Endothelial cell of umbilical vein (primary cell): ENCODE measurements around the gene C2orf42. TPM values are rescaled to one million over a fixed set of nuclear protein-coding genes. Genes with fewer than 3 reads are reported as not detected.

Source experiments
- BruUV-seq: library from RNA; stranded (reverse); fragments of 400-500 nt; replicated peaks from 2 replicates; lab custom pipeline; 2021; lab: Mats Ljungman, UMichigan
- CTCF ChIA-PET: fragments of 300-600, 350-600 bp; sonication (Branson Sonifier 250); formaldehyde crosslinking; loops from one replicate; lab custom pipeline; 2021; ENCODE audit warnings: antibody characterized with exemption, inconsistent platforms; lab: Charles Lee
- POLR2A ChIA-PET: fragments of 300-600, 350-600 bp; sonication (Branson Sonifier 250); formaldehyde crosslinking; loops from one replicate; lab custom pipeline; 2021; ENCODE audit warnings: antibody characterized with exemption, inconsistent platforms; lab: Charles Lee
- DNase-seq: peaks from one replicate; pipeline ENCODE4 v3.0.0-alpha.2; 2011; ENCODE audit warnings: low read depth, low spot score
- FAIRE-seq: peaks from 2 replicates; lab custom pipeline; 2011; peaks lifted over from hg19 to GRCh38; lab: Jason Lieb, UNC
- H2AFZ ChIP-seq: 2 replicates; pipeline ENCODE4 v1.6.0; 2012; ENCODE audit warnings: low read depth, low read length, control low read depth, inconsistent platforms
- H3K27ac ChIP-seq: 2 replicates; pipeline ENCODE4 v1.5.1; 2011; ENCODE audit warnings: low read depth, mild to moderate bottlenecking, control low read depth, low read length, moderate library complexity; ENCODE audit not compliant: insufficient read depth
- H3K27me3 ChIP-seq, 2 experiments: 2 replicates each; pipeline versions ENCODE4 v1.6.0 to v1.6.1; 2011; ENCODE audit warnings: low read length in 2 of 2, mixed read lengths in 1 of 2; ENCODE audit not compliant: control insufficient read depth in 2 of 2, insufficient read depth in 2 of 2
- H3K36me3 ChIP-seq, 2 experiments: 2 replicates in 1 of 2; 3 replicates in 1 of 2; pipeline ENCODE4 v1.5.1; 2011; ENCODE audit warnings: low read length in 2 of 2, mild to moderate bottlenecking in 1 of 2, moderate library complexity in 1 of 2; ENCODE audit not compliant: control insufficient read depth in 2 of 2, insufficient read depth in 2 of 2; ENCODE audit errors: extremely low read depth in 1 of 2
- H3K4me1 ChIP-seq: 3 replicates; pipeline ENCODE4 v1.5.1; 2011; ENCODE audit warnings: mild to moderate bottlenecking, low read length; ENCODE audit not compliant: control insufficient read depth, insufficient read depth; ENCODE audit errors: extremely low read depth
- H3K4me2 ChIP-seq: 2 replicates; pipeline ENCODE4 v1.6.1; 2011; ENCODE audit warnings: low read length, control low read depth, mixed read lengths; ENCODE audit not compliant: insufficient read depth
- H3K4me3 ChIP-seq, 3 experiments: fragments of 200-600 bp in 1 of 3; sonication (generic), shearing (Covaris generic) in 1 of 3; replicated peaks in 1 of 3; 2 replicates each; pipeline ENCODE4 v1.5.1; 2011 to 2016; ENCODE audit warnings: control low read depth in 3 of 3, low read length in 3 of 3, mild to moderate bottlenecking in 2 of 3, inconsistent platforms in 1 of 3, low read depth in 1 of 3, moderate library complexity in 1 of 3; ENCODE audit not compliant: insufficient read depth in 1 of 3
- H3K79me2 ChIP-seq: 2 replicates; pipeline ENCODE4 v1.6.0; 2012; ENCODE audit warnings: low read length, inconsistent platforms; ENCODE audit not compliant: control insufficient read depth, insufficient read depth
- H3K9ac ChIP-seq: replicated peaks from 2 replicates; pipeline ENCODE3; 2011; ENCODE audit warnings: low read length, control low read depth; ENCODE audit not compliant: insufficient read depth; ENCODE audit errors: extremely low read depth
- H3K9me1 ChIP-seq: replicated peaks from 3 replicates; pipeline ENCODE4 v1.6.0; 2011; ENCODE audit warnings: mild to moderate bottlenecking, low read length; ENCODE audit not compliant: control insufficient read depth, insufficient read depth; ENCODE audit errors: extremely low read depth
- H3K9me3 ChIP-seq: replicated peaks from 2 replicates; pipeline ENCODE4 v1.5.1; 2012; ENCODE audit warnings: low read length, inconsistent platforms; ENCODE audit not compliant: control insufficient read depth, insufficient read depth
- H4K20me1 ChIP-seq: replicated peaks from 2 replicates; pipeline ENCODE3; 2011; ENCODE audit warnings: mild to moderate bottlenecking, low read length; ENCODE audit not compliant: control insufficient read depth, insufficient read depth; ENCODE audit errors: extremely low read depth
- EZH2 ChIP-seq: IDR thresholded peaks from 2 replicates; pipeline ENCODE4 v1.6.1; 2012; ENCODE audit warnings: borderline replicate concordance, low read depth, mild to moderate bottlenecking, moderate library complexity, low read length, inconsistent platforms; ENCODE audit not compliant: severe bottlenecking
- FOS ChIP-seq: IDR thresholded peaks from 2 replicates; pipeline ENCODE4 v1.6.1; 2011; ENCODE audit warnings: mild to moderate bottlenecking, low read length, moderate library complexity, borderline replicate concordance; ENCODE audit not compliant: insufficient read depth
- GATA2 ChIP-seq: IDR thresholded peaks from 2 replicates; pipeline ENCODE4 v1.7.0; 2011; ENCODE audit warnings: low read depth, mild to moderate bottlenecking, moderate library complexity, mixed read lengths, low read length; ENCODE audit not compliant: insufficient read length, insufficient read depth
- JUN ChIP-seq: IDR thresholded peaks from 2 replicates; pipeline ENCODE4 v1.6.1; 2011; ENCODE audit warnings: borderline replicate concordance, low read depth; ENCODE audit not compliant: insufficient read length, insufficient read depth
- MYC ChIP-seq: IDR thresholded peaks from one replicate; pipeline ENCODE4 v1.6.1; 2011; ENCODE audit warnings: mild to moderate bottlenecking, low read depth, low read length
- POLR2A ChIP-seq: IDR thresholded peaks from 2 replicates; pipeline ENCODE4 v1.6.1; 2012; ENCODE audit warnings: low read depth, mild to moderate bottlenecking, control low read depth, low read length
- POLR2AphosphoS5 ChIP-seq: IDR thresholded peaks from 2 replicates; pipeline ENCODE4 v1.6.1; 2012; ENCODE audit warnings: low read depth, mild to moderate bottlenecking, control low read depth, low read length, moderate library complexity; ENCODE audit not compliant: insufficient read depth
- dilution Hi-C: fragments of 300-500 bp; cut with MboI; formaldehyde crosslinking; loops from one replicate; pipeline ENCODE4 v1.15.0; 2019; ENCODE audit warnings: low sequenced_read_pairs; ENCODE audit not compliant: extremely low pct_ligation_motif_present
- intact Hi-C: fragments of 100-400 bp; cut with micrococcal nuclease; formaldehyde crosslinking; loops from one replicate; pipeline ENCODE4 v1.10.0; 2022
- polyA plus RNA-seq, 4 experiments: library from polyadenylated mRNA; depleted of rRNA in 3 of 4; stranded (reverse) in 3 of 4; unstranded in 1 of 4; fragments of >200 nt; gene quantifications; 2 replicates each; pipeline versions ENCODE4 v1.2.1 to v1.2.3, GENCODE V29; 2011 to 2012; ENCODE audit warnings: missing spikeins in 1 of 4
- total RNA-seq: library from RNA; stranded (reverse); gene quantifications from 2 replicates; pipeline ENCODE4 v1.2.3, GENCODE V29; 2021
- TF ChIP-seq, protein P1 (sequence below), 2 donors: IDR thresholded peaks; 1 replicate in 1 of 2; 2 replicates in 1 of 2; pipeline ENCODE4 v1.5.1; 2011; ENCODE audit warnings: low read length in 2 of 2, mild to moderate bottlenecking in 2 of 2, moderate library complexity in 2 of 2, control low read depth in 1 of 2, inconsistent platforms in 1 of 2, low read depth in 1 of 2; ENCODE audit not compliant: insufficient read depth in 1 of 2; ENCODE audit errors: extremely low read depth in 1 of 2
- TF ChIP-seq, protein P2 (sequence below): IDR thresholded peaks from 2 replicates; pipeline ENCODE4 v1.6.1; 2011; ENCODE audit not compliant: insufficient read depth, insufficient read length

C2orf42 gene
- total and polyA plus RNA-seq, 2 donors (not counting 3 experiments of a cell fraction or from before 2014, with no cell fraction given), result 7.9 to 13.1 TPM

DNA sequence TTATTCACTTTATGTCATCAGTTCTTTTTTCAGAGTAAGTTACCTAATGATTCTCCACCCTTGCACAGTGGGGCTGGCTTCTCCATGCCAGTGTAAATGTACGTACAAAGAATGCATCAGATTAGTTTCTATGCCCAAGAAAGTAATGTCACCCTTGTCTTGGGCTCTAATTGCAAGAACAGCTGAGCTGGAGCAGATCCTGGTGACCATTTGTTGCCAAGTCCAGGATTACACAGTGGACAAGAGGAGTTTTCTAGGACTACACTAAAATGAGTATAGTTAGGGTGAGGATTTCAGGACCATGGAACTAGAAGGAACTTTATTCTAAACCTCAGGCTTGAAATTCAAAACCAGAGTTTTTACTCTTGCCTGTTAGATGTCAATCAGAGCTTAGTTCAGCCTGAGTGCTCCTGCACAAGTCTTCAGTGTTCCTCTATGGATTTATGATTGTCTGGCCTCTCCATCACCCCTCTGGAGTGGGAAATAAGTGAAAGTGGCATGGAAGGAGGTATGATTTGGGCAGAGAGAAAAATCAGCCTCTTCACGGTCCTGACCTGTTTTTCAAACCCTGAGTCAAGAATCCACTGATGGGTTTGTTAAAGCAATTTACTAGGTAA is 73.8 kb downstream of the C2orf42 start:
- Histone ChIP-seq H3K36me3 (no peaks in the 10 kb centered on the region), H3K27me3 (no peaks in the 10 kb centered on the region), H3K79me2 (no peaks in the 10 kb centered on the region), H3K9me1 (no peaks in the 10 kb centered on the region), H3K9ac (no peak overlapping the region), H4K20me1 (no peaks in the 10 kb centered on the region), H2AFZ (no peak overlapping the region), H3K4me2 (no peak overlapping the region), H3K9me3 (no peaks in the 10 kb centered on the region), H3K27ac (no peak overlapping the region), H3K4me3 (no peak overlapping the region), H3K4me1 (peaks cover 4% of the 10 kb centered on the region)
- intact Hi-C loops, result no loop called here
- ChIA-PET POLR2A (no interaction called here), CTCF (interaction anchor here (1.6 kb wide), 1 partner anchor 23 kb away, joined by 3 read pairs; no protein-coding TSS in a partner anchor)
- BruUV-seq, result no TSS peak
- TF ChIP-seq POLR2A (no peak), MYC (no peak), GATA2 (no peak), POLR2AphosphoS5 (no peak), FOS (no peak), JUN (no peak), EZH2 (no peak)
- TF ChIP-seq, protein P1, sequence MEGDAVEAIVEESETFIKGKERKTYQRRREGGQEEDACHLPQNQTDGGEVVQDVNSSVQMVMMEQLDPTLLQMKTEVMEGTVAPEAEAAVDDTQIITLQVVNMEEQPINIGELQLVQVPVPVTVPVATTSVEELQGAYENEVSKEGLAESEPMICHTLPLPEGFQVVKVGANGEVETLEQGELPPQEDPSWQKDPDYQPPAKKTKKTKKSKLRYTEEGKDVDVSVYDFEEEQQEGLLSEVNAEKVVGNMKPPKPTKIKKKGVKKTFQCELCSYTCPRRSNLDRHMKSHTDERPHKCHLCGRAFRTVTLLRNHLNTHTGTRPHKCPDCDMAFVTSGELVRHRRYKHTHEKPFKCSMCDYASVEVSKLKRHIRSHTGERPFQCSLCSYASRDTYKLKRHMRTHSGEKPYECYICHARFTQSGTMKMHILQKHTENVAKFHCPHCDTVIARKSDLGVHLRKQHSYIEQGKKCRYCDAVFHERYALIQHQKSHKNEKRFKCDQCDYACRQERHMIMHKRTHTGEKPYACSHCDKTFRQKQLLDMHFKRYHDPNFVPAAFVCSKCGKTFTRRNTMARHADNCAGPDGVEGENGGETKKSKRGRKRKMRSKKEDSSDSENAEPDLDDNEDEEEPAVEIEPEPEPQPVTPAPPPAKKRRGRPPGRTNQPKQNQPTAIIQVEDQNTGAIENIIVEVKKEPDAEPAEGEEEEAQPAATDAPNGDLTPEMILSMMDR (IDR thresholded peaks at IDR 0.05; ENCODE audit: extremely low read depth in 1 of 2, insufficient read depth in 1 of 2, low read depth in 1 of 2, low read length in 2 of 2), result no peak
- TF ChIP-seq, protein P2, sequence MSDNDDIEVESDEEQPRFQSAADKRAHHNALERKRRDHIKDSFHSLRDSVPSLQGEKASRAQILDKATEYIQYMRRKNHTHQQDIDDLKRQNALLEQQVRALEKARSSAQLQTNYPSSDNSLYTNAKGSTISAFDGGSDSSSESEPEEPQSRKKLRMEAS, result no peak
- dilution Hi-C loops, result no loop called here
- no peak for DNase-seq
- no peak for FAIRE-seq
